DOHH2 (cell line): ENCODE data around the gene FAM83F.
A peak's percentile ranks its signal among the peaks of the same experiment; 100 is the strongest.

Source experiments
- CTCF ChIP-seq: fragments of 200-600 bp; sonication (generic); IDR thresholded peaks from one replicate; pipeline ENCODE4 v1.5.1; 2014; ENCODE audit warnings: antibody characterized with exemption, mild to moderate bottlenecking, low read depth, low read length; ENCODE audit not compliant: poor library complexity, severe bottlenecking
- EZH2phosphoT487 ChIP-seq: fragments of 200-600 bp; sonication (generic); IDR thresholded peaks from 2 replicates; pipeline ENCODE4 v1.6.1; 2017; ENCODE audit warnings: borderline replicate concordance, mild to moderate bottlenecking, antibody characterized with exemption, low read length, moderate library complexity, mixed read lengths

- TF ChIP-seq CTCF, result peak; percentile 81
- no peak for TF ChIP-seq EZH2phosphoT487
These were observed 42.0 kb downstream of the FAM83F start for GRCh38 chr22:40036591-40037225.
